COR-L47 (cell line): ENCODE results near the gene IRF2.
A peak's percentile ranks its signal among the peaks of the same experiment; 100 is the strongest.

Source experiments
- DNase-seq: peaks from one replicate; lab custom pipeline; 2025; lab: John Stamatoyannopoulos, UW

IRF2 gene

GRCh38 chr4:184450743-184451535, 23.4 kb downstream of the IRF2 start:
- DNase-seq = no peak

GRCh38 chr4:184450045-184450444, 24.3 kb downstream of the IRF2 start:
- DNase-seq = no peak

GRCh38 chr4:184448821-184449220, 25.5 kb downstream of the IRF2 start:
- DNase-seq = no peak

- DNase-seq = no peak
These were observed 26.2 kb downstream of the IRF2 start for GRCh38 chr4:184448141-184448540.

- no peak for DNase-seq
These were observed 26.7 kb downstream of the IRF2 start for GRCh38 chr4:184447664-184448063.

GRCh38 chr4:184446132-184446658, 28.2 kb downstream of the IRF2 start:
- DNase-seq = peak; percentile 5

- no peak for DNase-seq
These were observed 29.4 kb downstream of the IRF2 start for GRCh38 chr4:184444953-184445309.

GRCh38 chr4:184444215-184444952, 30.0 kb downstream of the IRF2 start:
- no peak for DNase-seq

- no peak for DNase-seq
These were observed 31.0 kb downstream of the IRF2 start for GRCh38 chr4:184443318-184443717.

- DNase-seq = peak; percentile 24
These were observed 32.1 kb downstream of the IRF2 start for GRCh38 chr4:184442314-184442635.

- peak; percentile 24 for DNase-seq
These were observed 32.7 kb downstream of the IRF2 start for GRCh38 chr4:184441461-184442313.

GRCh38 chr4:184440595-184441358, 33.6 kb downstream of the IRF2 start:
- DNase-seq = no peak

GRCh38 chr4:184439856-184440594, 34.3 kb downstream of the IRF2 start:
- DNase-seq = no peak

- no peak for DNase-seq
These were observed 35.0 kb downstream of the IRF2 start for GRCh38 chr4:184439386-184439785.

- DNase-seq = no peak
These were observed 36.0 kb downstream of the IRF2 start for GRCh38 chr4:184438375-184438774.

GRCh38 chr4:184437565-184438265, 36.6 kb downstream of the IRF2 start:
- no peak for DNase-seq

GRCh38 chr4:184434501-184435066, 39.8 kb downstream of the IRF2 start:
- DNase-seq = no peak

GRCh38 chr4:184434021-184434420, 40.3 kb downstream of the IRF2 start:
- DNase-seq = no peak

- no peak for DNase-seq
These were observed 41.0 kb downstream of the IRF2 start for GRCh38 chr4:184433258-184433892.
